Measurements from ENCODE around the gene CDC20B.

Gene CDC20B

GRCh38 chr5:55218967-55219366, 46.0 kb upstream of the CDC20B start:
- no peaks in the 10 kb centered on the region for H3K9me3 ChIP-seq (ENCODE audit: severe bottlenecking)
- peaks cover 15% of the 10 kb centered on the region for H3K4me1 ChIP-seq (ENCODE audit: insufficient read depth, poor library complexity, severe bottlenecking)
- no peaks in the 10 kb centered on the region for H3K27me3 ChIP-seq (ENCODE audit: insufficient read depth, poor library complexity, severe bottlenecking)
- ATAC-seq (ENCODE audit: low read depth) (peak; percentile 94), DNase-seq (ENCODE audit: low spot score) (peak; percentile 83)
- H3K27ac ChIP-seq (ENCODE audit: poor library complexity, severe bottlenecking) = no peak overlapping the region
- peak; percentile 8 for TF ChIP-seq CTCF (IDR thresholded peaks at IDR 0.05; ENCODE audit: poor library complexity, severe bottlenecking)
- H3K4me3 ChIP-seq (ENCODE audit: severe bottlenecking) = no peak overlapping the region
- H3K36me3 ChIP-seq (ENCODE audit: low read depth) = no peaks in the 10 kb centered on the region

DNA sequence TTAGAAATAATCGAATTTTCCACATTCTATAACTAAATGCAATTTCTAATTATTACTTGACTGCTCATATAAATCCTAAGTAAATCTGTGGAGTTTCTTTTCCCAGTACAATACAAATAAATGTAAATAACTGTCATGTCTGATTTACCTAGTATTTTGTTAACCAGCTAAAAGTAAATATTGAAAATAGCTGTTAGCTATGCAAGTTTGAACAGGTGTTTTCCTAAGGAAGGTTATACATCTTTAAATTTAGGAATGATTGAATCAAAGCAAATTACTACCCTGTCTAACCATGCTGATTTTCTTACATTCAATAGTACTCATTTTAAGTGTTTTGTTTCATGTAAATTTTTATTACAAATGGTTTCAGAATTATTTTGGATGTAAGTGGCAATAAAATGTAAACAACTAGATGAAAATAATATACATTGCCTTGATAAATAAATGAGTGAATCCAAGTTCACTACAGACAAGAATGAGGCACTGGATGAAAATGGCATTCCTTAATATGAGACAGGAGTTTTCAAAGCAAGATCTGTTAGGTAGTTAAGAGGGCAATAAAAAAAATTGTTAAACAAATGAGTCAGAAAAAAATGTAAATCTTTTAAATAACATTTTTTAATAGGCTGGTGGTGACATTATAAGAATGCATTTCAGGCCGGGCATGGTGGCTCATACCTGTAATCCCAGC, 38.4 kb upstream of the CDC20B start:
- no peak overlapping the region for H3K4me3 ChIP-seq (ENCODE audit: severe bottlenecking)
- DNase-seq (ENCODE audit: low spot score) (no peak), ATAC-seq (ENCODE audit: low read depth) (no peak)
- TF ChIP-seq CTCF (IDR thresholded peaks at IDR 0.05; ENCODE audit: poor library complexity, severe bottlenecking) = no peak
- H3K27me3 ChIP-seq (ENCODE audit: insufficient read depth, poor library complexity, severe bottlenecking) = no peaks in the 10 kb centered on the region
- H3K36me3 ChIP-seq (ENCODE audit: low read depth) = no peaks in the 10 kb centered on the region
- H3K9me3 ChIP-seq (ENCODE audit: severe bottlenecking) = no peaks in the 10 kb centered on the region
- no peaks in the 10 kb centered on the region for H3K4me1 ChIP-seq (ENCODE audit: insufficient read depth, poor library complexity, severe bottlenecking)
- H3K27ac ChIP-seq (ENCODE audit: poor library complexity, severe bottlenecking) = no peak overlapping the region

- DNase-seq (ENCODE audit: low spot score) (no peak), ATAC-seq (ENCODE audit: low read depth) (no peak)
- H3K36me3 ChIP-seq (ENCODE audit: low read depth) = no peaks in the 10 kb centered on the region
- no peak overlapping the region for H3K4me3 ChIP-seq (ENCODE audit: severe bottlenecking)
- H3K4me1 ChIP-seq (ENCODE audit: insufficient read depth, poor library complexity, severe bottlenecking) = no peaks in the 10 kb centered on the region
- no peak for TF ChIP-seq CTCF (IDR thresholded peaks at IDR 0.05; ENCODE audit: poor library complexity, severe bottlenecking)
- H3K27ac ChIP-seq (ENCODE audit: poor library complexity, severe bottlenecking) = no peak overlapping the region
- no peaks in the 10 kb centered on the region for H3K27me3 ChIP-seq (ENCODE audit: insufficient read depth, poor library complexity, severe bottlenecking)
- no peaks in the 10 kb centered on the region for H3K9me3 ChIP-seq (ENCODE audit: severe bottlenecking)
These were observed 32.0 kb upstream of the CDC20B start for GRCh38 chr5:55205001-55205400.

- no peak for TF ChIP-seq CTCF (IDR thresholded peaks at IDR 0.05; ENCODE audit: poor library complexity, severe bottlenecking)
- no peak; the same call in 2 of the 3 replicates for ATAC-seq (ENCODE audit: low read depth)
- H3K36me3 ChIP-seq (ENCODE audit: low read depth) = no peaks in the 10 kb centered on the region
- peaks cover 8% of the 10 kb centered on the region for H3K4me1 ChIP-seq (ENCODE audit: insufficient read depth, poor library complexity, severe bottlenecking)
- no peak for DNase-seq (ENCODE audit: low spot score)
- H3K9me3 ChIP-seq (ENCODE audit: severe bottlenecking) = no peaks in the 10 kb centered on the region
- peaks cover 4% of the 10 kb centered on the region for H3K27me3 ChIP-seq (ENCODE audit: insufficient read depth, poor library complexity, severe bottlenecking)
- no peak overlapping the region for H3K4me3 ChIP-seq (ENCODE audit: severe bottlenecking)
- H3K27ac ChIP-seq (ENCODE audit: poor library complexity, severe bottlenecking) = no peak overlapping the region
These were observed 18.2 kb upstream of the CDC20B start for GRCh38 chr5:55191165-55191564.
